ENCODE results near the gene RAB9A. TPM values are rescaled to one million over a fixed set of nuclear protein-coding genes. Genes with fewer than 3 reads are reported as not detected.
"Not testable (repeated sequence)": the region's sequence is repeated elsewhere in the genome, so short reads cannot be mapped to it uniquely, and the experiment has no call there.

The RAB9A gene, protein sequence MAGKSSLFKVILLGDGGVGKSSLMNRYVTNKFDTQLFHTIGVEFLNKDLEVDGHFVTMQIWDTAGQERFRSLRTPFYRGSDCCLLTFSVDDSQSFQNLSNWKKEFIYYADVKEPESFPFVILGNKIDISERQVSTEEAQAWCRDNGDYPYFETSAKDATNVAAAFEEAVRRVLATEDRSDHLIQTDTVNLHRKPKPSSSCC
- total RNA-seq: 10 to 100 TPM; 16.2 to 19.0 TPM
- long read RNA-seq, donor 1, transcript RAB9A-202 (3 exons, 2,039 nt): major isoform, 5 of 9 reads
- long read RNA-seq, donor 1, partial matches to known transcripts: 0 of 9 reads
- long read RNA-seq, donor 1, other reads (novel, unspliced or antisense): 1 of 9 reads
- long read RNA-seq, donor 2, transcript RAB9A-202 (3 exons, 2,039 nt): major isoform, 36 of 51 reads
- long read RNA-seq, donor 2, transcript RAB9A-203 (2 exons, 737 nt): minor isoform, 14 of 51 reads
- long read RNA-seq, donor 2, partial matches to known transcripts: 0 of 51 reads
- long read RNA-seq, donor 2, other reads (novel, unspliced or antisense): 0 of 51 reads

DNA sequence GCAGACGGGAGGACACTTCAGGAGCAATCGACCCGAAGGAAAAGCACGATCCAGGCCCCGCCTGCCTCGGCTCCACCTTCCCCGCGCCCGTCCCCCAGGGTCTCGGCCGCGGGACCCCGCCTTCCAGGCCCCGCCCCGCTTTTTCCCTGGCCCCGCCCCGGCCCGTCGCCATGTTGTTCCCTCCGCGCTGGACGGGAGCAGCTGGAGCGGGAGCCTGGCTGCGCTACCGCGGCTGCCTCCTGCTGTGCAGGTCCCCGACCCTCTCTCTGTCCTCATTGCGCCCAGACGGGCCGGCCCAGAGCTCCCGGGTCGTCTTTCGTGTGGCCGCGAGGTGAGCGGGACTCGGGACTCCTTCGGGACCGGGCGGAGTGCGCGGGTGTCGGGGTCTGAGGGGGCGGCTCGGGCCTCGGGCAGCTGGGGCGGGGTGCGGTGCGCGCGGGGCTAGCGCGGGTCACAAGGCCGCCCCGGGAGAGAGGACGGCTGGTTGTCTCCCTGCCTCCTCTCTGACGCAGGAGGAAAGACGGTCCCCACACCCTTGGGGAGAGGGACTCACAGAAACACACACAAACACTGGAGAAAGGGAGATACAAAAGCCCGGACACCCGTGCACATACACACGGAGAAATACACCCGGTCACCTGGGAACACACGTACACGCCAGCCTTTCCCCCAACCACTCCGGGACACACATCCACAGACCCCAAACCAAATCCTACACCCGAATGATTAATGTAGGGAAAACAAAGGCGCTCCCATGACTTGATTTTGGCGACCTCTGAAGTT lies at the start of gene RAB9A:
RAB9A (plus strand) TSS at position 171 of the 783 bp plus-strand sequence. CDS start 19,619 bp downstream, outside the sequence.
- intact Hi-C loops (cut with DNase I): no loop called here

DNA sequence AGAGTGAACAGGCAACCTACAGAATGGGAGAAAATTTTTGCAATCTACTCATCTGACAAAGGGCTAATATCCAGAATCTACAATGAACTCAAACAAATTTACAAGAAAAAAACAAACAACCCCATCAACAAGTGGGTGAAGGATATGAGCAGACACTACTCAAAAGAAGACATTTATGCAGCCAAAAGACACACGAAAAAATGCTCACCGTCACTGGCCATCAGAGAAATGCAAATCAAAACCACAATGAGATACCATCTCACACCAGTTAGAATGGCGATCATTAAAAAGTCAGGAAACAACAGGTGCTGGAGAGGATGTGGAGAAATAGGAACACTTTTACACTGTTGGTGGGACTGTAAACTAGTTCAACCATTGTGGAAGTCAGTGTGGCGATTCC lies 47.2 kb upstream of the RAB9A start:
- intact Hi-C loops (cut with DNase I); DNase-seq (ENCODE audit: low spot score): not testable (repeated sequence)

More for the DNA sequence above, at the start of gene RAB9A:
- peak; percentile 94 for DNase-seq (ENCODE audit: low spot score)

DNA sequence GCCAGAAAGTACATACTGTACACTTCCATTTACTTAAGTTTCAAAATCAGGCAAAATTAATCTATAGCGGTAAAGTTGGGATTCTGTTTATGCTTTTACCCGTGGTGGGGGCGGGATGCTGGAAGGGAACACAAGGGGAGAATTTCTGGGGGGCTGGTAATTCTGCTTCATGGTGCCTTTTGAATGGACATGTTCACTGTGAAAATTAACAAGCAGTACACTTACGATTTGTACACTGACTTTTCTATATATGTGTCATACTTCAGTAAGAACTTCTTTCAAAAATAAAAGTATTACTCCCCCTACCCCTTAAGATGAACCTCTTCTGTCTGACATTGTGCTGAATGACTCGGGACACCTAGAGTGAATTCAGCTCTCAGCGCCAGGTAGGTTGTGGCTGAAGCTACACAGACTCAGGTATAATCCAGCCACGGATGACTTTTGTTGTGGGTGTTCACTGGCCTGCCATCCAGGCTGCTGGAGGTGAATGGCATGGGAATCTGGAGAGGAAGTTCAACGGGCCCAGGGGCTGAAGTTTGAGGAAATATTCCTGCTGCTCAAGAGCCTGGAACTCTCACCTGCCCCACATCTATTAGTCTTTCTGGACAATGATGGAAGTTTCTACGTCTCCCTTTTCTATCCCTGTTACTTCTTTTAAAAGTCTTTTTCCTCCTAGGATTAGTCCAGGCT lies 43.3 kb upstream of the RAB9A start:
- DNase-seq (ENCODE audit: low spot score): no peak
- intact Hi-C loops (cut with DNase I): loop anchor here in 1 of 2 donors (5.0 kb wide), 1 partner anchor 138 kb away; no protein-coding TSS in a partner anchor

DNA sequence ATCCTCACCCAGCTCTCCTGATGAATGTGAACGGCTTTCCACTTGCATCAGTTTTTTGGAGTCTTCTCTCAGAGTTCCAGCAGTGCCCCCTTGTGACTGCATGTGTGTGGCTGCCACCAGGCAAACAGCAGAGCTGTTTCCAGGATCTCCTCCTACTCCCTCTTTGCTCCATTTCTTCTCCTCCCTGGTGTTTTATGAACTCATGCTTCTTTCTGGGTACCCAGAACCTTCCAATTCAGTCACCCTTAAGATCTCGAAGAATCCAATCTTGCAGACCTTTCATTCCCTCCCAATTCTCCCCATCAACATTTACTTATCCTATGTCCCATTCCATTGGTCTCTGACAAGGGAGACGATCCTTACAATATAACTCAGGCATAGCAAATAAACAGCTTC lies 42.8 kb upstream of the RAB9A start:
- intact Hi-C loops (cut with DNase I): loop anchor here in 1 of 2 donors (5.0 kb wide), 1 partner anchor 139 kb away; no protein-coding TSS in a partner anchor
- DNase-seq (ENCODE audit: low spot score): peak; percentile 83

DNA sequence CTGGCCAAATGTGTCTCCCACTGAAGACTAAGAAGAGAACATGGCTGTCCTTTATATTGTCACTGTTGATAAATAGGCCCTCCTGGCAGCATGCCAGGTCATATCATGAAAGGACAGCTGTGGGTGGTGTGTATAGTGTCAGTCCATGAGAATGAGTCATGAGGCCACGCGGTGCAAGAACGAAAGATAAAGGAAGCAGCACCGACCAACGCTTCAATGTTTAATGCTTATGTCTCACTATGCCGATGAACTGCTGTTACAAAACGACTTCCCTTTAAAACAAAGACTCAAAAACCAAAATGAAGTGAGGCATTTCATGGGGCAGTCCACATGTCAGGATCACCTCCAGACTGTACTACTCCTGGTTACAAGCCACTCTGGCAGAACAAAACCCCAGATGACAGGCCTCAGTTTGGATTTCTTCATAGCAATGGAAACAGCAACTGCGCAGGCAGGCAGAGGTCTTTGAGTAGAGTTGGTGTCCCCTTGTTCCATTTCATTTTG lies 41.2 kb upstream of the RAB9A start:
- peak; percentile 82 for DNase-seq (ENCODE audit: low spot score)
- intact Hi-C loops (cut with DNase I): loop anchor here (2.0 to 5.0 kb wide), 2 partner anchors 139 to 140 kb away; no protein-coding TSS in a partner anchor

DNA sequence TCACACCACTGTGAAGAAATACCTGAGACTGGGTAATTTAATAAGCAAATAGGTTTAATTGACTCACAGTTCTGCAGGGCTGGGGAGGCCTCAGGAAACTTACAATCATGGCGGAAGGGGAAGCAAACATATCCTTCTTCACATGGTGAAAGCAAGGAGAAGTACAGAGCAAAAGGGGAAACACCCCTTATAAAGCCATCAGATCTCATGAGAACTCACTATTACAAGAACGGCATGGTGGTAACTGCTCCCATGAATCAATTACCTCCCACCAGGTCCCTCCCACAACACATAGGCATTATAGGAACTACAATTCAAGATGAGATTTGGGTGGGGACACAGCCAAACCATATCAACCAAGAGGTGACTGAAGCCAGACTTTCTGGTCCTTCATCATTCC lies 40.6 kb upstream of the RAB9A start:
- DNase-seq (ENCODE audit: low spot score): not testable (repeated sequence)
- intact Hi-C loops (cut with DNase I): loop anchor here (2.0 to 5.0 kb wide), 2 partner anchors 140 to 141 kb away; no protein-coding TSS in a partner anchor

DNA sequence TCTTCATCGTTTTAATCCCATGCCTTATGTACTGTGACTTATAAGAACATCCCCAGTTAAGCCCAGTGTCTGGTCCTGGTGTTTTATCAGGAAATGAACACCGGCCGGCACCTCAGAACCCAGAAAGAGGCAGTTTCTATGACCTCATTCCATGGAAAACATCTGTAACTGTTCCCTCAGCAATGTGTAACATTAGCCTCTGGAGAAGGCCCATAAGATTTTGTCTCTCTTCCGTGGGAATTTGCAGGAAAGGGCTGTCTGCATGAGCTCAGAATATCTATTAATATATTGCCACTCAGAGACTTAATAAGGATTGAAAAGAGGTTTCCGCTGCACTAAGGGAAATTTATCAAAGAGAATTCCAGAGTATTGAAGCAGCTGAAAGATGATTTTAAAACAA lies 39.1 kb upstream of the RAB9A start:
- intact Hi-C loops (cut with DNase I): loop anchor here (2.0 to 5.0 kb wide), 2 partner anchors 141 to 143 kb away; no protein-coding TSS in a partner anchor
- no peak for DNase-seq (ENCODE audit: low spot score)

DNA sequence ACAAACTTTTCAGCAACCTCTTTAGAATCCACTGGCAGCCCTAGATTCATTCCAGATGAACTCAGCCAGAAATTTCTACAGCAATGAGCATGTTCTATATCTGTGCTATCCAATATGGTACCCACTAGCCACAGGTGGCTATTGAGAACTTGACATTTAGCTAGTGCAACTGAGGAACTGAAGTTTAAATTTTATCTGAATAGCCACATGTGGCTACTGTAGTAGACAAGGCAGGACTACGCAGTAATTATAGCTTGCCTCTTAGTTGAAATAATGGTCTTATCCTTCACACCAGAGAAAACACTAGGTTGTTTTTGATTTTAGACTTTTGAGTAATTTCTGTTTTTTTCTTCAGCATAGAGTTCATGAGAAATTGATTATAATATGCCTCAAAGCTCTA lies 38.6 kb upstream of the RAB9A start:
- DNase-seq (ENCODE audit: low spot score): no peak
- intact Hi-C loops (cut with DNase I): no loop called here

DNA sequence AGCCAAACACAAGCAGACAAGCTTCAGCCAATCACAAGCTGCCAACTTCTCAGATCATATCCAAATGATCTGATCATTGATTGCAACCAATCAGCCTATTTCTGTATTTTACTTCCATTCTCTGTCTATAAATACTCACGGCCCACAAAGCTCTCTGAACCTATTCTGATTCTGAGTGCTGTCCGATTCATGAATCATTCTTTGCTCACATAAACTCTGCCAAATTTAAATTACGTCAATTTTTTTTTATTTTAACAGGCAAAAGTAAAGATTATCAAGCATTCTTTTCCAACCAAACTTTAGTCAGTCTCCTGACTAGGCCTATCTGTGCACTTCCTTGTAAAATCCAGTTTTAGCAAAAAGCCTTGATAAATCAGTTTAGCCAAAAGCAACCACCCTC lies 37.8 kb upstream of the RAB9A start:
- no peak for DNase-seq (ENCODE audit: low spot score)
- intact Hi-C loops (cut with DNase I): no loop called here

DNA sequence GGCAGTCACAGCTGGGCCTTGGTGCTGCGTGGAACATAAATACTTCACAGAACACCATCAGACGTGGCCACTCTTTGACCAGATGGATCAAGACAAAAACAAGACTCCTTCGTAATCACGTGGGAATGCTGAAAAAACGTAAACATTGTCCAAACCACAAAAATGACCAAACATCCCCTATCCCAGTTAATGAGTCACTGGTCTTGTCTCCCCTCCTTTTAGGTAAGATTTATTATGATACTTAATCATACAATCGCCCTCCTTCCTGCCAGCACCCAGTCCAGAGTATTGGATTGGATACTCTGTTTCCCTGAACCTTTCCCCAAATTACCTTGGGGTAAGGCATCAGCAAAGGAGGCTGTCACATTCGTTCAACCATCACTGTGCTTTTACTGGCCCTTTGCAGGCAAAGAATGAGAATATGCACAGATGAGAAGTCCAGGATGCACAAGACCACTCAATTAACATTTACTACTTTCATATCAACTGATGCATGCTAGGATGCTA lies 36.6 kb upstream of the RAB9A start:
- DNase-seq (ENCODE audit: low spot score): no peak
- intact Hi-C loops (cut with DNase I): no loop called here

DNA sequence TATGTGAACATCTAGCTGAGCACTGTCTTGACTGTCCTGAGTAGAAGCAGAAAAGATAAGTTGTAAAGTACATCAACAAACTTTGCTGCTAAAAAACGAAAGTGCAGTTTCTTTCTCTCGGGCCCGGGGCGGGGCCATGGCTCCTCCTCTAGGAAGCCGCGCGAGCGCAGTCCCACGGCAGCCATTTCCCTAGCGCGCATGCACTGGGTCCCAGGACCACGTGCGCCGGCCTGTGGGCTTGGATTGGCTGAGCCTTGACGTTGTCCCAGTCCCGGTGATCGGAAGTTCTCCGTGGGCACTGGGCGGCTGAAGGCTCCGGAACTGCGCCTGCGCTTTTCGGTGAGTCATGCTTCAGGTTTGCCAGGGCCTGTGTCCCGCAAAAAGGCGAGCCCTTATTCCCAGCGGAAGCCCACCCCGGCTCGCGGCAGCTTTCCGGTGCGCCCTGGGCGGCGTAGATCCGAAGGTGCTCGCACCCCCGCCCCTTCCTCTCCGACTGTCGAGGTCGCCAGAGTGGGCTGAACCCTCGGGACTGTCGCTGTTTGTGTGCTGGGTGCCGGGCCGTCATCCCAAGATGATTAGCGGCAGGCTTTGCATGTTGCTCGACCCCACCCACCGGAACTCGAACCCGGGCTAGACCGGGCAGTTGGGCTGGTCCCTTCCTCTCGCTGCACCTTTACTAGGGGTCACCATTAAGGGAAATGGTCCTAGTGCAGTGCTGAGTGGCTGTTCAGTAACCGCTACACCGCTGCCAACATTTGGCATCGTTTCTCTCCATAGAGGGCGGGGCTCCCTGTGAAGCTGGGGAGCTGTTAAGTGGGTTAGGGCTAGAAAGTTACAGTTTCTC lies 35.9 kb upstream of the RAB9A start, which contains the start of gene TCEANC:
TCEANC (plus strand) TSS at position 292 of the 844 bp plus-strand sequence. CDS start 9,368 bp downstream, outside the sequence.
- intact Hi-C loops (cut with DNase I): no loop called here

DNA sequence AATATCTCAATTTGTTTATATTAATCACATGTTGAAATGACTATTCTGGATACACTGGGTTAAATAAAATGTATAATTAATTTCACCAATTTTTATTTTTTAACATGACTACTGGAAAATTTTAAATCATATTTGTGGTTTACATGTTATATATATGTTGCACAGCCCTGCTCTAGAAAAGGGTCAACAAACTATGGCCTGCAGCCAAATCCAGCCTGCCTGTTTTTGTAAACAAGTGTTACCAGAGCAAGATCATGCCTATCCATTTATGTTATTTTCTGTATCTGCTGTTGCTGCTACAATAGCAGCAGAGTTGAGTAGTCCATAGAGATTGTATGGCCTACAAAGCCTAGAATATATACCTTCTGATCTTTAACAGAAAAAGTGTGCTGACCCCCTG lies 34.8 kb upstream of the RAB9A start:
- no peak for DNase-seq (ENCODE audit: low spot score)
- intact Hi-C loops (cut with DNase I): no loop called here

More for the DNA sequence above, 35.9 kb upstream of the RAB9A start, which contains the start of gene TCEANC:
- DNase-seq (ENCODE audit: low spot score): peak; percentile 99

DNA sequence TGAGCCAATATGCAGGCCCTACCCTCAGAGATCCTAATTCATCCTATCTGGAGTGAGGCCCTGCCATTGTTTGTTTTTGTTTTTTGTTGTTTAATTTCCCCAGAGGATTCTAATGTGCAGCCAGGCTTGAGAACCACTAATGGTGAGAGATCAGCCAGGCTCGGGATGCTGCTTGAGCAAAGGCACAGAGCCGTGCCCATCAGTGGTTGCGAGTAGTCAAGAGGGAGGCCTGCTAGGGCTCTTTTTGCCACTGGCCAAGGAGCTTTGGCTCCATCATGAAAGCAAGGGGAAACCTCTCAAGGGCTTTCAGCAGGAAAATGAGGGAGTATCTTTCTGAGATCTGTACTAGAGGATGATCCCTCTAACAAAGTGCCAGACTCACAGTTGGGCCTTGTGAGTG lies 33.3 kb upstream of the RAB9A start:
- intact Hi-C loops (cut with DNase I): loop anchor here in 1 of 2 donors (5.0 kb wide), 2 partner anchors 77 to 377 kb away; partner anchors contain the start of genes OFD1 and TRAPPC2
- DNase-seq (ENCODE audit: low spot score): no peak

DNA sequence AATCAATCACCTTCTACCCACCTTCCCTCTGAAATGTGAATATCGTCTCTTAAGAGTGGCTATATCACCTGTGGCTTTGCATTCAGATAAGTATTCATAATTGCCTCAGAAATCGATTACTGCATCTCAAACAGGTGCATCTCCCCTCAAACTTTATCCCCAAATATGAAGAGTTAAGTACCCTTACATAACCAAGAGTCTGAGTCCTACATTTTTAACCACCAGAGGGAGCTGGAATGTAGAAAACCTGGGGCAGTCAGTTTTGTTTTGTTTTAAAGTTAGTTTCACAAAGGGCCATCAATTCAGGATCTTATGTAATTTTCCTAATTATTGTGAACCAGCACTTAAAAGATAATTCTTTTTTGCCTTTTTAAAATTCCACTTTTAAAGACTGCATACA lies 30.3 kb upstream of the RAB9A start:
- intact Hi-C loops (cut with DNase I): loop anchor here in 1 of 2 donors (5.0 kb wide), 2 partner anchors 74 to 374 kb away; partner anchors contain the start of genes OFD1 and TRAPPC2
- DNase-seq (ENCODE audit: low spot score): no peak

DNA sequence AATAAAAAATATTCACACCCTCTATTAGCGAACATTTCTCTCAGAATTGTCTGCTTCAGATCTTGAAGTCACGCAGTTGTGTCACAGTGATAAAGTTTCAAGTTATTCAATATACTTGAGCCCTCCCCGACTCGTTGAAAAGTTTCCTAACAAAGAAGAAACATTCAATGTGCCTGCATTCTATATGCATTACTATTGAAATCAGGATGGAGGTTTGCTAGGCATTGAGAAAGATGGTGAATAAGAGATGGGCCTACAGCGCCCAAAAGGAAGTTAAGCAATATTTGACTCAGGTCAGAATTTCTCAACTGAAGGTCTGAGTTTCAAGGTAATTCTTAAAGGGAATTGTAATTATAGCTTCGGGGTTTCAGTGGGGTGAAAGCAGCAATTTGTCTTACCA lies 29.9 kb upstream of the RAB9A start:
- DNase-seq (ENCODE audit: low spot score): no peak
- intact Hi-C loops (cut with DNase I): loop anchor here in 1 of 2 donors (5.0 kb wide), 2 partner anchors 73 to 373 kb away; partner anchors contain the start of genes OFD1 and TRAPPC2

DNA sequence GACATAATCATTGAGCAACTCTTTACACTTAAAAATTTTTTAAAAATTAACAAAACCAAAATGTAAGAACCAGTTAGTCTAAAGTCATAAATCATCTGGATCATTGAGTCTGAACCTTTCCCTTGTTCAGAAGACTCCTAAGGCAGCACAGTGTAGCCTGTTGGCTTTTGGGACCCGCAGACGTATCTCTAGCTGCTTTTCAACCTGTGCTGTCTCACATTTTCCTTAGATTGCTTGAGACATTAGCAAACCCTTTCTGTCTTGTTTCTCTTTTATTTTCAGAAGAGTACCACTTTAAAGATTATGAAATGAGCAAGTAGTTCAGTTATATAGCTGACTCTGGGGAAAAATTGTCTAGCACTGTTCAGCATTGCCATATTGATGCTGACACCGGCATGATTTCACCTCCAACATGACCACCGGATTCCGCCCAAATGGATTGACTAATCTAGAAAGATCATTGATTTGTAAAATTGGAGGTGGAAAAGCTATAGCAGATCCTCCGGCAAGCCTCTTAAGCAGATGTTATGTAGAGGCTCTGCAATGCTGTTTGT lies 27.1 kb upstream of the RAB9A start:
- intact Hi-C loops (cut with DNase I): loop anchor here in 1 of 2 donors (10.0 kb wide), 1 partner anchor 73 kb away; the partner anchor contains the start of genes OFD1 and TRAPPC2

DNA sequence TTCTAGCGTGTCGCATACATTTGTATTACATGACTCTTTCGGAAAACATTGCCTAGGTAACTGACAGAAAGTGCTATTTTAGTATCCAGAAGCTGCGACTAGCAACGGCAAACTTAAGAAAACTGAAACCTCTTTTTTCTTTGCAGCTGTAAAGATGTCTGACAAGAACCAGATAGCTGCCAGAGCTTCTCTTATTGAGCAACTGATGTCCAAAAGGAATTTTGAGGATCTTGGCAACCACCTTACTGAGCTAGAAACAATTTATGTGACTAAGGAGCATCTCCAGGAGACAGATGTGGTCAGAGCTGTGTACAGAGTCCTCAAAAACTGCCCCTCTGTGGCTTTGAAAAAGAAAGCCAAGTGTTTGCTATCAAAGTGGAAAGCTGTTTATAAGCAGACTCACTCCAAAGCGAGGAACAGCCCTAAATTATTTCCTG lies 26.6 kb upstream of the RAB9A start:
- no peak for DNase-seq (ENCODE audit: low spot score)
- intact Hi-C loops (cut with DNase I): loop anchor here in 1 of 2 donors (10.0 kb wide), 1 partner anchor 72 kb away; the partner anchor contains the start of genes OFD1 and TRAPPC2

More for the DNA sequence above, 27.1 kb upstream of the RAB9A start:
- no peak for DNase-seq (ENCODE audit: low spot score)
